K562 (cell line): ENCODE measurements around the gene PSAP. TPM values are rescaled to one million over a fixed set of nuclear protein-coding genes. Genes with fewer than 3 reads are reported as not detected.

Source experiments
- ARID1B ChIP-seq: fragments of 450-650 bp; IDR thresholded peaks from 2 replicates; pipeline ENCODE4 v1.6.1; 2016; ENCODE audit warnings: antibody characterized with exemption, mild to moderate bottlenecking, inconsistent platforms
- BCOR ChIP-seq: fragments of 450-650 bp; IDR thresholded peaks from 2 replicates; pipeline ENCODE4 v1.6.1; 2016
- ELF4 ChIP-seq: fragments of 450-650 bp; formaldehyde crosslinking; IDR thresholded peaks from 2 replicates; pipeline ENCODE4 v1.4.0; 2022; ENCODE audit warnings: missing genetic modification characterization
- HES1 ChIP-seq: fragments of 450-650 bp; IDR thresholded peaks from 2 replicates; pipeline ENCODE4 v1.6.1; 2016; ENCODE audit warnings: low read depth, mild to moderate bottlenecking, moderate library complexity
- KAT7 ChIP-seq: sonication (generic); formaldehyde crosslinking; IDR thresholded peaks from 2 replicates; pipeline ENCODE4 v1.8.0; 2022; ENCODE audit warnings: missing genetic modification reagents, mild to moderate bottlenecking, borderline replicate concordance
- MED1 ChIP-seq: sonication (generic); formaldehyde crosslinking; IDR thresholded peaks from 2 replicates; pipeline ENCODE4 v1.8.1; 2023; ENCODE audit warnings: missing genetic modification reagents, borderline replicate concordance
- NRF1 ChIP-seq, 2 experiments: fragments of 450-650 bp; IDR thresholded peaks in 1 of 2; conservative IDR thresholded peaks in 1 of 2; 2 replicates each; pipeline ENCODE4 v1.6.1; 2014; ENCODE audit warnings: mild to moderate bottlenecking in 2 of 2
- OTX1 ChIP-seq: fragments of 450-650 bp; formaldehyde crosslinking; IDR thresholded peaks from 2 replicates; pipeline ENCODE4 v1.4.0; 2022; ENCODE audit warnings: mild to moderate bottlenecking
- PHF21A ChIP-seq: fragments of 450-650 bp; IDR thresholded peaks from 2 replicates; pipeline ENCODE4 v1.6.1; 2017; ENCODE audit warnings: low read depth, borderline replicate concordance
- POLR2G ChIP-seq: fragments of 200-400 bp; formaldehyde crosslinking; IDR thresholded peaks from 2 replicates; pipeline ENCODE4 v1.6.1; 2017; ENCODE audit warnings: low read depth, mild to moderate bottlenecking, antibody characterized with exemption, low read length, moderate library complexity
- RHOXF2B ChIP-seq: fragments of 250-450 bp; sonication (Bioruptor Pico); conservative IDR thresholded peaks from 2 replicates; pipeline ENCODE4 v1.5.1; 2021
- TEAD4 ChIP-seq, 2 experiments: sonication (generic) in 1 of 2; formaldehyde crosslinking in 1 of 2; IDR thresholded peaks; 2 replicates each; pipeline versions ENCODE4 v1.6.1 to v1.8.0; 2012 to 2022; ENCODE audit warnings: borderline replicate concordance in 1 of 2, inconsistent platforms in 1 of 2, low read length in 1 of 2, mild to moderate bottlenecking in 1 of 2, missing genetic modification reagents in 1 of 2
- TFAM ChIP-seq: fragments of 250-450 bp; sonication (Bioruptor Pico); conservative IDR thresholded peaks from 2 replicates; pipeline ENCODE4 v1.5.0; 2021; ENCODE audit warnings: mild to moderate bottlenecking, moderate library complexity
- WHSC1 ChIP-seq: IDR thresholded peaks from one replicate; pipeline ENCODE4 v1.6.1; 2012; ENCODE audit warnings: low read length, control low read depth, inconsistent platforms
- ZC3H11A ChIP-seq: IDR thresholded peaks from 2 replicates; pipeline ENCODE4 v1.6.1; 2012; ENCODE audit warnings: low read depth, low read length, improper control_type of control experiment
- ZNF41 ChIP-seq: fragments of 250-450 bp; sonication (Bioruptor Pico); conservative IDR thresholded peaks from 2 replicates; pipeline ENCODE4 v1.4.0; 2020; ENCODE audit warnings: mild to moderate bottlenecking
- ZNF764 ChIP-seq: fragments of 250-450 bp; sonication (Bioruptor Pico); IDR thresholded peaks from 2 replicates; pipeline ENCODE4 v1.4.0; 2020; ENCODE audit warnings: low read depth, mild to moderate bottlenecking, moderate library complexity
- ZNF79 ChIP-seq: fragments of 250-450 bp; sonication (Bioruptor Pico); IDR thresholded peaks from 2 replicates; pipeline ENCODE4 v1.4.0; 2020; ENCODE audit warnings: low read depth, mild to moderate bottlenecking, moderate library complexity
- polyA plus RNA-seq, 8 experiments: library from polyadenylated mRNA; depleted of rRNA in 4 of 8; stranded (reverse) in 5 of 8; unstranded in 3 of 8; fragments of >200 nt; fragmentation: Nextera tagmentation in 2 of 8; fragmentation: Illumina TruSeq in 1 of 8; extraction: Ambion mirVana in 2 of 8; extraction: Trizol in 1 of 8; gene quantifications; 2 replicates each; pipeline versions ENCODE4 v1.2.1 to v1.2.3, GENCODE V29; 2011 to 2014; ENCODE audit warnings: inconsistent platforms in 1 of 8, missing spikeins in 1 of 8
- total RNA-seq, 7 experiments: library from RNA; depleted of rRNA in 6 of 7; stranded (reverse); fragments of >200 nt in 6 of 7; fragmentation: Illumina TruSeq in 2 of 7; extraction: Trizol in 2 of 7; gene quantifications; 2 replicates each; pipeline versions ENCODE4 v1.2.1 to v1.2.3, GENCODE V29; 2011 to 2021; ENCODE audit warnings: low replicate concordance in 1 of 7
- TF ChIP-seq, protein P1 (sequence below), 2 experiments: fragments of 250-450 bp in 1 of 2; fragments of 450-650 bp in 1 of 2; sonication (Bioruptor Pico) in 1 of 2; IDR thresholded peaks; 2 replicates each; pipeline versions ENCODE4 v1.6.1 to v1.8.0; 2016 to 2021; ENCODE audit warnings: mild to moderate bottlenecking in 2 of 2, moderate library complexity in 2 of 2, missing compliant biosample characterization in 1 of 2, missing genetic modification characterization in 1 of 2
- TF ChIP-seq, protein P2 (sequence below): fragments of 250-450 bp; sonication (Bioruptor Pico); IDR thresholded peaks from 2 replicates; pipeline ENCODE4 v1.4.0; 2020; ENCODE audit warnings: mild to moderate bottlenecking
- TF ChIP-seq, protein P3 (sequence below): fragments of 450-650 bp; IDR thresholded peaks from 2 replicates; pipeline ENCODE4 v1.6.1; 2018; ENCODE audit not compliant: partially characterized antibody

Gene PSAP
- total and polyA plus RNA-seq, 9 of the 15 experiments (the other 6 are each of a cell fraction or from before 2014, with no cell fraction given): 245 to 700 (median 429) TPM

DNA sequence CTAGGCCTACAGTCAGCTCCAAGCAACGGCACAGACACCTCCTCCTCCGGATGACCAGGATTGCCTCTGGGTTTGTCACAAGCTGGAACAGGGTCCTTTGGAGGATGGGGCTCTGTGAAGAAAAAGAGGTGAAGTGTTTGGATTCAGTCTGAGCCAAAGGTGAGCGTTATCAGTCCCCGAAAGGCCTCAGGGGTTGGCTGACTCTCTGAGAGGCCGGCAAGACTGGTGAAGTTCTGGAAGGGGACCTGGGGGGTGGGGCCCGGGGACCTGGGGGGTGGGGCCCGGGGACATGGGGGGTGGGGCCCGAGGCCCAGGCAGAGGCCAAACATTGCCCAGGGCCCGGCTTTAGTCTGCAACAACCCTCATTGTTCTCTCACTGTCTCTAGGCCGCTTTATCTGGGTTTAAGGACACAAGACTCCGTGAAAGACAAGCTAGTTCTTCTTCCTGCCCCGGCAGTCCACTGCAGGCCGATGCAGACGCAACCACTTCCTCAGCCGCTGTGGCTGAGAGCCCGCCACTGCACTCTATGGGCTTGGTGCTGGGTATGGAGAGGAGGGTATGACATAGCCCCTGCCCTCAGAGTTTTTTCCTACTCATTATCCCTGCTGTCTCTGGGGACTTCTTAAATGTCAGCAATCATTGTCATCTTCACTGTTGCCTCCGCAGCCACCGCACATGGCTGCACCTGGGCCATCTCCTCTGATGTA, 27.4 kb upstream of the PSAP start (continued):
- TF ChIP-seq ARID1B (no peak), OTX1 (CRISPR knock-in tag) (no peak), TEAD4 (IDR thresholded peaks at IDR 0.05; ENCODE audit: low read length) (no peak), TEAD4 (CRISPR knock-in tag; IDR thresholded peaks at IDR 0.05; ENCODE audit: borderline replicate concordance) (no peak), KAT7 (CRISPR knock-in tag) (no peak), TFAM (no peak), MED1 (CRISPR knock-in tag) (no peak), ZNF764 (CRISPR knock-in tag) (no peak), ELF4 (no peak), NRF1 (conservative IDR thresholded peaks at IDR 0.05 in 1 of 2, IDR thresholded peaks at IDR 0.05 in 1 of 2) (no peak), POLR2G (peak; percentile 35; the same call in 1 of the 2 replicates), WHSC1 (no peak), PHF21A (no peak), BCOR (no peak), HES1 (no peak), ZNF79 (CRISPR knock-in tag) (no peak), ZC3H11A (no peak), ZNF41 (no peak), RHOXF2B (CRISPR knock-in tag) (no peak)
- TF ChIP-seq, protein P1, sequence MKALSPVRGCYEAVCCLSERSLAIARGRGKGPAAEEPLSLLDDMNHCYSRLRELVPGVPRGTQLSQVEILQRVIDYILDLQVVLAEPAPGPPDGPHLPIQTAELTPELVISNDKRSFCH (CRISPR knock-in tag; IDR thresholded peaks at IDR 0.05): no peak
- TF ChIP-seq, protein P1 (tag; IDR thresholded peaks at IDR 0.05): no peak
- TF ChIP-seq, protein P2, sequence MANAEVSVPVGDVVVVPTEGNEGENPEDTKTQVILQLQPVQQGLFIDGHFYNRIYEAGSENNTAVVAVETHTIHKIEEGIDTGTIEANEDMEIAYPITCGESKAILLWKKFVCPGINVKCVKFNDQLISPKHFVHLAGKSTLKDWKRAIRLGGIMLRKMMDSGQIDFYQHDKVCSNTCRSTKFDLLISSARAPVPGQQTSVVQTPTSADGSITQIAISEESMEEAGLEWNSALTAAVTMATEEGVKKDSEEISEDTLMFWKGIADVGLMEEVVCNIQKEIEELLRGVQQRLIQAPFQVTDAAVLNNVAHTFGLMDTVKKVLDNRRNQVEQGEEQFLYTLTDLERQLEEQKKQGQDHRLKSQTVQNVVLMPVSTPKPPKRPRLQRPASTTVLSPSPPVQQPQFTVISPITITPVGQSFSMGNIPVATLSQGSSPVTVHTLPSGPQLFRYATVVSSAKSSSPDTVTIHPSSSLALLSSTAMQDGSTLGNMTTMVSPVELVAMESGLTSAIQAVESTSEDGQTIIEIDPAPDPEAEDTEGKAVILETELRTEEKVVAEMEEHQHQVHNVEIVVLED: no peak
- TF ChIP-seq, protein P3, sequence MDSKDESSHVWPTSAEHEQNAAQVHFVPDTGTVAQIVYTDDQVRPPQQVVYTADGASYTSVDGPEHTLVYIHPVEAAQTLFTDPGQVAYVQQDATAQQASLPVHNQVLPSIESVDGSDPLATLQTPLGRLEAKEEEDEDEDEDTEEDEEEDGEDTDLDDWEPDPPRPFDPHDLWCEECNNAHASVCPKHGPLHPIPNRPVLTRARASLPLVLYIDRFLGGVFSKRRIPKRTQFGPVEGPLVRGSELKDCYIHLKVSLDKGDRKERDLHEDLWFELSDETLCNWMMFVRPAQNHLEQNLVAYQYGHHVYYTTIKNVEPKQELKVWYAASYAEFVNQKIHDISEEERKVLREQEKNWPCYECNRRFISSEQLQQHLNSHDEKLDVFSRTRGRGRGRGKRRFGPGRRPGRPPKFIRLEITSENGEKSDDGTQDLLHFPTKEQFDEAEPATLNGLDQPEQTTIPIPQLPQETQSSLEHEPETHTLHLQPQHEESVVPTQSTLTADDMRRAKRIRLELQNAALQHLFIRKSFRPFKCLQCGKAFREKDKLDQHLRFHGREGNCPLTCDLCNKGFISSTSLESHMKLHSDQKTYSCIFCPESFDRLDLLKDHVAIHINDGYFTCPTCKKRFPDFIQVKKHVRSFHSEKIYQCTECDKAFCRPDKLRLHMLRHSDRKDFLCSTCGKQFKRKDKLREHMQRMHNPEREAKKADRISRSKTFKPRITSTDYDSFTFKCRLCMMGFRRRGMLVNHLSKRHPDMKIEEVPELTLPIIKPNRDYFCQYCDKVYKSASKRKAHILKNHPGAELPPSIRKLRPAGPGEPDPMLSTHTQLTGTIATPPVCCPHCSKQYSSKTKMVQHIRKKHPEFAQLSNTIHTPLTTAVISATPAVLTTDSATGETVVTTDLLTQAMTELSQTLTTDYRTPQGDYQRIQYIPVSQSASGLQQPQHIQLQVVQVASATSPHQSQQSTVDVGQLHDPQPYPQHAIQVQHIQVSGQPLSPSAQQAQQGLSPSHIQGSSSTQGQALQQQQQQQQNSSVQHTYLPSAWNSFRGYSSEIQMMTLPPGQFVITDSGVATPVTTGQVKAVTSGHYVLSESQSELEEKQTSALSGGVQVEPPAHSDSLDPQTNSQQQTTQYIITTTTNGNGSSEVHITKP: peak; percentile 55
